ENCODE data around the gene CCDC54.

Gene CCDC54

DNA sequence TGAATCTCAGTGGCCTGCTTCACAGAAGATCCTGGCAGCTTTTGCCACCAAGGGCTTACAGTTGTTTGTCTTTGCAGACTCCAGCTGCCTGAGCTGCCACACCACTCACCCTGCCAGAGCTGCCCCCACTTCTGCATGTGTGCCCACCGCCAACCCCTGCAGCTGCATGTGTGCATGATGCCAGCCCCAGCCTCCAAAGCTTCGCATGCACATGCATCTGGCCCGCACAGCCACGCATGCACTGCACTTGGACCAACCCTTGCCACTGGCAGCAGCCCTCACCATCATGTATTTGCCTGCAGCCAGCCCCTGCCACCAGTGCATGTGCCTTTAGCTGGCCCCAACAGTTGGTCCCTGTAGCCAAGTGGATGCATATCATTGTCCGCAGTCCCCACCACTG is 31.3 kb downstream of the CCDC54 start:
- Mint-ChIP-seq H3K4me1 (ENCODE audit: low read depth) (no peaks in the 10 kb centered on the region), H3K36me3 (ENCODE audit: low read depth) (no peaks in the 10 kb centered on the region), H3K4me3 (no peak overlapping the region), H3K9me3 (peaks cover 18% of the 10 kb centered on the region), H3K27me3 (no peaks in the 10 kb centered on the region), H3K27ac (no peak overlapping the region)
- intact Hi-C loops (cut with micrococcal nuclease) = no loop called here

DNA sequence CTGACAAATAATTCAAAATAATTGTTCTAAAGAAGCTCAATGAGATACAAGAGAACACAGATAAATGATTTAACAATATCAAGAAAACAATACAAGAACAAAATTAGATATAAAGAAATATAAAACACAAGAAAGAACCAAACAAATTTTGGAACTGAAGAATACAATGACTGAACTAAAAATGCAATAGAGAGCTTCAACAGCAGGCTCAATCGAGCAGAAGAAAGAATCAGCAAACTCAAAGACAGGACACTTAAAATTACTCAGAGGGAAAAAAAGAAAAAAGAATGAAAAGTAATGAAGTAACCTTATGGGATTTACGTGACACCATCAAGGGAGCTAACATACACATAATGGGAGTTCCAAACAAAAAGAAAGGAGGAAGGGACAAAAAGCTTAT is 32.1 kb downstream of the CCDC54 start:
- Mint-ChIP-seq H3K9me3 (peaks cover 18% of the 10 kb centered on the region), H3K4me1 (ENCODE audit: low read depth) (no peaks in the 10 kb centered on the region), H3K36me3 (ENCODE audit: low read depth) (no peaks in the 10 kb centered on the region), H3K27ac (no peak overlapping the region), H3K27me3 (no peaks in the 10 kb centered on the region), H3K4me3 (no peak overlapping the region)
- intact Hi-C loops (cut with micrococcal nuclease) = no loop called here

GRCh38 chr3:107410606-107411005 is 33.4 kb downstream of the CCDC54 start:
- Mint-ChIP-seq H3K27ac (no peak overlapping the region), H3K4me3 (no peak overlapping the region), H3K36me3 (ENCODE audit: low read depth) (no peaks in the 10 kb centered on the region), H3K4me1 (ENCODE audit: low read depth) (no peaks in the 10 kb centered on the region), H3K27me3 (no peaks in the 10 kb centered on the region), H3K9me3 (peaks cover 18% of the 10 kb centered on the region)
- intact Hi-C loops (cut with micrococcal nuclease) = no loop called here

- H3K9me3 Mint-ChIP-seq = peaks cover 18% of the 10 kb centered on the region
- intact Hi-C loops (cut with micrococcal nuclease) = no loop called here
- no peaks in the 10 kb centered on the region for H3K36me3 Mint-ChIP-seq (ENCODE audit: low read depth)
- H3K4me1 Mint-ChIP-seq (ENCODE audit: low read depth) = no peaks in the 10 kb centered on the region
- H3K27ac Mint-ChIP-seq = no peak overlapping the region
- H3K27me3 Mint-ChIP-seq = no peaks in the 10 kb centered on the region
- H3K4me3 Mint-ChIP-seq = no peak overlapping the region
Observed at GRCh38 chr3:107411056-107411455, 33.8 kb downstream of the CCDC54 start.

DNA sequence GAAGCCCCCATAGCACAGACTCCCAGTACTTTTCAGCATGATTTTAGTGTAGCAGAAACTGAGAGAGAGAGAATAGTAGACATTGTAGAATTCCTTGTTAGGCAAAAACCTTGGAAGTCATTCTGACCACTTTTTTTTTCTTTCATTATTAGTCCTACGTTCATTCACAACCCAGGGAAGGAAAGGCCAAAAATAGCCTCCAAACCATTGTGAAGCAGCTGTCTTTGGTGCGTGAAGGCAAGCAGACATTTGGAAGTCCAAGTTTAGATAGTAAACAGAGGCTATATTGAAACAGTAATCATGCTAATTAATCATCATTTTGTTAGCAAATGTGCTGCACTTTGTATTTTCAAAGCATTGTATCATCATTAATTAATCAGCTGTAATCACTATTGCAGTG is 34.5 kb downstream of the CCDC54 start:
- Mint-ChIP-seq H3K27me3 (no peaks in the 10 kb centered on the region), H3K36me3 (ENCODE audit: low read depth) (no peaks in the 10 kb centered on the region), H3K9me3 (peaks cover 18% of the 10 kb centered on the region), H3K4me3 (no peak overlapping the region), H3K27ac (no peak overlapping the region), H3K4me1 (ENCODE audit: low read depth) (no peaks in the 10 kb centered on the region)
- intact Hi-C loops (cut with micrococcal nuclease) = no loop called here

GRCh38 chr3:107412376-107412775 is 35.1 kb downstream of the CCDC54 start:
- H3K4me1 Mint-ChIP-seq (ENCODE audit: low read depth) = no peaks in the 10 kb centered on the region
- no peak overlapping the region for H3K27ac Mint-ChIP-seq
- intact Hi-C loops (cut with micrococcal nuclease) = no loop called here
- no peaks in the 10 kb centered on the region for H3K36me3 Mint-ChIP-seq (ENCODE audit: low read depth)
- no peak overlapping the region for H3K4me3 Mint-ChIP-seq
- H3K27me3 Mint-ChIP-seq = no peaks in the 10 kb centered on the region
- H3K9me3 Mint-ChIP-seq = peaks cover 18% of the 10 kb centered on the region

- Mint-ChIP-seq H3K36me3 (ENCODE audit: low read depth) (no peaks in the 10 kb centered on the region), H3K27ac (no peak overlapping the region), H3K4me3 (no peak overlapping the region)
Observed at GRCh38 chr3:107413264-107413663, 36.0 kb downstream of the CCDC54 start.

DNA sequence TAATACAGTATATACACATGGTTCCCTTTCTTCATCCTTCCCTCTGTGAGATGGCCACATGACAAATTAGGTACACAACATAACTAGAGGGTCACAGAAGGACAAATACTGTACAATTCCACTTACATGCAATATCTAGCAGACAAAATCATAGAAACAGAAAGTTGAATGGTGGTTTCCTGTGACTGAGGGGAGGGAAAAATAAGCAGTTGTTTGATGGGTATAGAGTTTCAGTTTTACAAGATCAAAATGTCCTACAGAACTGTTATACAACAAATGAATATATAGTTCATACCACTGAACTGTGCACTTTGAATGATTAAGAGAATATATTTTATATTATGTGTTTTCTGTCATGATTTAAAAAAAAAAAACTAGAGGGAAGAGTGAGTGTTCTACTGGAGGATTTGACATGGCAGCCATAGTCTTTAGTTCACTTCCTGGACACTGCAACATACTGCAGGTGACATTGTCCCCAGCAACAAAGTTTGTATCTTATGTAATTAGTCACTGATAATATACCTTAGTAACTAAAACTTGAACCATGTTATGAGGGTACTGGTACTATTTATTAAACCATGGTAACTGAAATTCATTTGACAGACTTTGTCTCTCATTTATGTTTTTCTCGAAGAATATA is 37.2 kb downstream of the CCDC54 start:
- H3K36me3 Mint-ChIP-seq (ENCODE audit: low read depth) = no peaks in the 10 kb centered on the region
- no peaks in the 10 kb centered on the region for H3K27me3 Mint-ChIP-seq
- H3K4me1 Mint-ChIP-seq (ENCODE audit: low read depth) = no peaks in the 10 kb centered on the region
- H3K27ac Mint-ChIP-seq = no peak overlapping the region
- no peak overlapping the region for H3K4me3 Mint-ChIP-seq
- intact Hi-C loops (cut with micrococcal nuclease) = no loop called here
- H3K9me3 Mint-ChIP-seq = peaks cover 7% of the 10 kb centered on the region

More at GRCh38 chr3:107413264-107413663, 36.0 kb downstream of the CCDC54 start:
- no peaks in the 10 kb centered on the region for H3K27me3 Mint-ChIP-seq
- H3K4me1 Mint-ChIP-seq (ENCODE audit: low read depth) = no peaks in the 10 kb centered on the region
- intact Hi-C loops (cut with micrococcal nuclease) = no loop called here
- H3K9me3 Mint-ChIP-seq = peaks cover 18% of the 10 kb centered on the region

DNA sequence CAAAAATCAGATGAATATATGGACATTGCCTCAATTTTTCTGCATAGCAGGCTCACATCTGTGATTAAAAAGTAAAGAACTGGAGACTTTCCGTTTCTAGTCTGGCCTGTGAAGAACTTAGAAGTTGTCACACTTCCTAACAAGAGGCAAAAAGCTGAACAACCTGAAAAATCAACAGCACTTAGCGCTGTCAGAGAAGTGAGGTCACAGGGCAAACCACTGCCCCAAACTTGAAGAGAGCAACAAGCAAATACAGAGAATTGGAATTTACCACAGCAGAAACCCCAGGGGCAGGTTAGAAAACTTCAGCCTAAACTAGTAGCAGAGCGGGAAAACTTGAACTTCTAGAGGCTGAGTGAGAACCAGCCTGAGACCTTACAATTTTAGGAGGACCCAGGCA is 38.9 kb downstream of the CCDC54 start:
- Mint-ChIP-seq H3K4me3 (no peak overlapping the region), H3K27me3 (peaks cover 1% of the 10 kb centered on the region), H3K9me3 (no peaks in the 10 kb centered on the region), H3K4me1 (ENCODE audit: low read depth) (peaks cover 3% of the 10 kb centered on the region), H3K36me3 (ENCODE audit: low read depth) (no peaks in the 10 kb centered on the region), H3K27ac (no peak overlapping the region)
- intact Hi-C loops (cut with micrococcal nuclease) = no loop called here

DNA sequence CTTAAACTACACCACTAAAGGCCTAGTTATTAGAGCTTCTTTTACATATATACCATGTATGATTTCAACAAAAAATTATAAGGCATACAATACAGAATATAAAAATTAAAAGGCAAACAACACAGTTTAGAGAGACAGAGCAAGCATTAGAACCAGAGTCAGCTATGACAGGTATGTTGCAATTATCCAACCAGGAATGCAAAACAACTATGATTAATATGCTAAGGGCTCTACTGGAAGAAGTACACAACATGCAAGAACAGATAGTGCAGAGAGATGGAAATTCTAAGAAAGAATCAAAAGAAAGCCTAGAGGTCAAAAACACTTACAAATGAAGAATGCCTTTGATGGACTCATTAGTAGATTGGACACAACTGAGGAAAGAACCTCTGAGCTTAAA is 39.6 kb downstream of the CCDC54 start:
- H3K4me1 Mint-ChIP-seq (ENCODE audit: low read depth) = peaks cover 5% of the 10 kb centered on the region
- no peak overlapping the region for H3K4me3 Mint-ChIP-seq
- H3K9me3 Mint-ChIP-seq = no peaks in the 10 kb centered on the region
- H3K36me3 Mint-ChIP-seq (ENCODE audit: low read depth) = no peaks in the 10 kb centered on the region
- H3K27ac Mint-ChIP-seq = no peak overlapping the region
- H3K27me3 Mint-ChIP-seq = peaks cover 4% of the 10 kb centered on the region
- intact Hi-C loops (cut with micrococcal nuclease) = no loop called here

GRCh38 chr3:107421170-107421792 is 44.0 kb downstream of the CCDC54 start:
- Mint-ChIP-seq H3K4me1 (ENCODE audit: low read depth) (peaks cover 5% of the 10 kb centered on the region), H3K27ac (no peak overlapping the region), H3K4me3 (no peak overlapping the region), H3K9me3 (no peaks in the 10 kb centered on the region), H3K36me3 (ENCODE audit: low read depth) (no peaks in the 10 kb centered on the region), H3K27me3 (peaks cover 5% of the 10 kb centered on the region)
- intact Hi-C loops (cut with micrococcal nuclease) = loop anchor here (1.0 to 2.0 kb wide), 2 partner anchors 150 to 180 kb away; no protein-coding TSS in a partner anchor

DNA sequence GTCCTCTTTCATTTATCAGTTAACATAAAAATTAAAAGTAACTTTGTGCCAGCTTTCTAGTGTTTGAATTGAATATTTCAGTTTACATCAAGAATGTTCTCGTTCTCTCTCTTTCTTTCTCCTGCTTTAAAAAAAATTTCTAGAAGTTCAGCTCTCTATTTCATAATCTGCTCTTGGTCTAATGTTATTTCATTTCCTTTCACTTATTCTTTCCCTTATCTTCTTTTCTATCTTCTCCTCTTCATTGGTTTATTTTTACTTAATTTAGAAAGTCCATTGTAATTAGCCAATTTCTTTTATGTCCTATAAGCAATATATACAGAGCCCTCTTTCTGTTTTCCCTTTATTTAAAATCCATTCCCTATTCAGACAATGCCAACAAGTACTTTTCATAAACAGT is 44.6 kb downstream of the CCDC54 start:
- Mint-ChIP-seq H3K36me3 (ENCODE audit: low read depth) (no peaks in the 10 kb centered on the region), H3K4me3 (no peak overlapping the region), H3K27me3 (peaks cover 5% of the 10 kb centered on the region), H3K27ac (no peak overlapping the region), H3K9me3 (no peaks in the 10 kb centered on the region), H3K4me1 (ENCODE audit: low read depth) (peaks cover 5% of the 10 kb centered on the region)
- intact Hi-C loops (cut with micrococcal nuclease) = loop anchor here (1.0 to 2.0 kb wide), 2 partner anchors 151 to 181 kb away; no protein-coding TSS in a partner anchor

DNA sequence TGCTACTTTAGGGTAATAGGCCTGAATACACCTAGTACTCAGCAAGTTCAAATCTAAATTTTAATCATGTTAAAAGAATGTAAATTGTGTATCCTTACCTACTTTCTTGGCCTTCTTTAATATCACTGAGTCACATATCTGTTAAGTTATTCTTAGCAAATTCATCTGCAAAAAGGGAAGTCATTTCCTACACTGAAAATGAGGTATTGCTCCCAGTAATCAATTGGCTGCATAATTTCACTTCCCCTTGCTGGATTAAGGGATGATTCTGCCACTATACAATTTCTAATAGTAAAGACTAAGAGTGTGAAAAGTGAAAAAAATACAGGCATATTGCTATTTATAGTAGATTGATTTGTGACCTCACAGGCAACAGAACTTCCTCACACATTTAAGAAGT is 47.8 kb downstream of the CCDC54 start:
- H3K4me3 Mint-ChIP-seq = no peak overlapping the region
- H3K27me3 Mint-ChIP-seq = peaks cover 16% of the 10 kb centered on the region
- H3K27ac Mint-ChIP-seq = no peak overlapping the region
- no peaks in the 10 kb centered on the region for H3K36me3 Mint-ChIP-seq (ENCODE audit: low read depth)
- H3K9me3 Mint-ChIP-seq = no peaks in the 10 kb centered on the region
- H3K4me1 Mint-ChIP-seq (ENCODE audit: low read depth) = peaks cover 11% of the 10 kb centered on the region
- intact Hi-C loops (cut with micrococcal nuclease) = no loop called here

- intact Hi-C loops (cut with micrococcal nuclease) = no loop called here
- Mint-ChIP-seq H3K4me3 (no peak overlapping the region), H3K4me1 (ENCODE audit: low read depth) (peaks cover 17% of the 10 kb centered on the region), H3K27me3 (peaks cover 23% of the 10 kb centered on the region), H3K36me3 (ENCODE audit: low read depth) (no peaks in the 10 kb centered on the region), H3K27ac (no peak overlapping the region), H3K9me3 (no peaks in the 10 kb centered on the region)
Observed at GRCh38 chr3:107426223-107426622, 49.0 kb downstream of the CCDC54 start.

Measured in dendritic cell treated with granulocyte-macrophage colony-stimulating factor and Interleukin-4, amounts not matched to agents 40 ng/mL and 50 ng/mL, for 4 days (primary cell).